Endothelial cell of umbilical vein (primary cell): ENCODE data around the gene DQX1. TPM values are rescaled to one million over a fixed set of nuclear protein-coding genes. Genes with fewer than 3 reads are reported as not detected.

Source experiments
- BruUV-seq: library from RNA; stranded (reverse); fragments of 400-500 nt; replicated peaks from 2 replicates; lab custom pipeline; 2021; lab: Mats Ljungman, UMichigan
- CTCF ChIA-PET: fragments of 300-600, 350-600 bp; sonication (Branson Sonifier 250); formaldehyde crosslinking; loops from one replicate; lab custom pipeline; 2021; ENCODE audit warnings: antibody characterized with exemption, inconsistent platforms; lab: Charles Lee
- POLR2A ChIA-PET: fragments of 300-600, 350-600 bp; sonication (Branson Sonifier 250); formaldehyde crosslinking; loops from one replicate; lab custom pipeline; 2021; ENCODE audit warnings: antibody characterized with exemption, inconsistent platforms; lab: Charles Lee
- DNase-seq: peaks from one replicate; pipeline ENCODE4 v3.0.0-alpha.2; 2011; ENCODE audit warnings: low read depth, low spot score
- FAIRE-seq: peaks from 2 replicates; lab custom pipeline; 2011; peaks lifted over from hg19 to GRCh38; lab: Jason Lieb, UNC
- H2AFZ ChIP-seq: 2 replicates; pipeline ENCODE4 v1.6.0; 2012; ENCODE audit warnings: low read depth, low read length, control low read depth, inconsistent platforms
- H3K27ac ChIP-seq: 2 replicates; pipeline ENCODE4 v1.5.1; 2011; ENCODE audit warnings: low read depth, mild to moderate bottlenecking, control low read depth, low read length, moderate library complexity; ENCODE audit not compliant: insufficient read depth
- H3K27me3 ChIP-seq, 2 experiments: 2 replicates each; pipeline versions ENCODE4 v1.6.0 to v1.6.1; 2011; ENCODE audit warnings: low read length in 2 of 2, mixed read lengths in 1 of 2; ENCODE audit not compliant: control insufficient read depth in 2 of 2, insufficient read depth in 2 of 2
- H3K36me3 ChIP-seq, 2 experiments: 2 replicates in 1 of 2; 3 replicates in 1 of 2; pipeline ENCODE4 v1.5.1; 2011; ENCODE audit warnings: low read length in 2 of 2, mild to moderate bottlenecking in 1 of 2, moderate library complexity in 1 of 2; ENCODE audit not compliant: control insufficient read depth in 2 of 2, insufficient read depth in 2 of 2; ENCODE audit errors: extremely low read depth in 1 of 2
- H3K4me1 ChIP-seq: 3 replicates; pipeline ENCODE4 v1.5.1; 2011; ENCODE audit warnings: mild to moderate bottlenecking, low read length; ENCODE audit not compliant: control insufficient read depth, insufficient read depth; ENCODE audit errors: extremely low read depth
- H3K4me2 ChIP-seq: 2 replicates; pipeline ENCODE4 v1.6.1; 2011; ENCODE audit warnings: low read length, control low read depth, mixed read lengths; ENCODE audit not compliant: insufficient read depth
- H3K4me3 ChIP-seq, 3 experiments: fragments of 200-600 bp in 1 of 3; sonication (generic), shearing (Covaris generic) in 1 of 3; replicated peaks in 1 of 3; 2 replicates each; pipeline ENCODE4 v1.5.1; 2011 to 2016; ENCODE audit warnings: control low read depth in 3 of 3, low read length in 3 of 3, mild to moderate bottlenecking in 2 of 3, inconsistent platforms in 1 of 3, low read depth in 1 of 3, moderate library complexity in 1 of 3; ENCODE audit not compliant: insufficient read depth in 1 of 3
- H3K79me2 ChIP-seq: 2 replicates; pipeline ENCODE4 v1.6.0; 2012; ENCODE audit warnings: low read length, inconsistent platforms; ENCODE audit not compliant: control insufficient read depth, insufficient read depth
- H3K9ac ChIP-seq: replicated peaks from 2 replicates; pipeline ENCODE3; 2011; ENCODE audit warnings: low read length, control low read depth; ENCODE audit not compliant: insufficient read depth; ENCODE audit errors: extremely low read depth
- H3K9me1 ChIP-seq: replicated peaks from 3 replicates; pipeline ENCODE4 v1.6.0; 2011; ENCODE audit warnings: mild to moderate bottlenecking, low read length; ENCODE audit not compliant: control insufficient read depth, insufficient read depth; ENCODE audit errors: extremely low read depth
- H3K9me3 ChIP-seq: replicated peaks from 2 replicates; pipeline ENCODE4 v1.5.1; 2012; ENCODE audit warnings: low read length, inconsistent platforms; ENCODE audit not compliant: control insufficient read depth, insufficient read depth
- H4K20me1 ChIP-seq: replicated peaks from 2 replicates; pipeline ENCODE3; 2011; ENCODE audit warnings: mild to moderate bottlenecking, low read length; ENCODE audit not compliant: control insufficient read depth, insufficient read depth; ENCODE audit errors: extremely low read depth
- EZH2 ChIP-seq: IDR thresholded peaks from 2 replicates; pipeline ENCODE4 v1.6.1; 2012; ENCODE audit warnings: borderline replicate concordance, low read depth, mild to moderate bottlenecking, moderate library complexity, low read length, inconsistent platforms; ENCODE audit not compliant: severe bottlenecking
- FOS ChIP-seq: IDR thresholded peaks from 2 replicates; pipeline ENCODE4 v1.6.1; 2011; ENCODE audit warnings: mild to moderate bottlenecking, low read length, moderate library complexity, borderline replicate concordance; ENCODE audit not compliant: insufficient read depth
- GATA2 ChIP-seq: IDR thresholded peaks from 2 replicates; pipeline ENCODE4 v1.7.0; 2011; ENCODE audit warnings: low read depth, mild to moderate bottlenecking, moderate library complexity, mixed read lengths, low read length; ENCODE audit not compliant: insufficient read length, insufficient read depth
- JUN ChIP-seq: IDR thresholded peaks from 2 replicates; pipeline ENCODE4 v1.6.1; 2011; ENCODE audit warnings: borderline replicate concordance, low read depth; ENCODE audit not compliant: insufficient read length, insufficient read depth
- MYC ChIP-seq: IDR thresholded peaks from one replicate; pipeline ENCODE4 v1.6.1; 2011; ENCODE audit warnings: mild to moderate bottlenecking, low read depth, low read length
- POLR2A ChIP-seq: IDR thresholded peaks from 2 replicates; pipeline ENCODE4 v1.6.1; 2012; ENCODE audit warnings: low read depth, mild to moderate bottlenecking, control low read depth, low read length
- POLR2AphosphoS5 ChIP-seq: IDR thresholded peaks from 2 replicates; pipeline ENCODE4 v1.6.1; 2012; ENCODE audit warnings: low read depth, mild to moderate bottlenecking, control low read depth, low read length, moderate library complexity; ENCODE audit not compliant: insufficient read depth
- dilution Hi-C: fragments of 300-500 bp; cut with MboI; formaldehyde crosslinking; loops from one replicate; pipeline ENCODE4 v1.15.0; 2019; ENCODE audit warnings: low sequenced_read_pairs; ENCODE audit not compliant: extremely low pct_ligation_motif_present
- intact Hi-C: fragments of 100-400 bp; cut with micrococcal nuclease; formaldehyde crosslinking; loops from one replicate; pipeline ENCODE4 v1.10.0; 2022
- polyA plus RNA-seq, 4 experiments: library from polyadenylated mRNA; depleted of rRNA in 3 of 4; stranded (reverse) in 3 of 4; unstranded in 1 of 4; fragments of >200 nt; gene quantifications; 2 replicates each; pipeline versions ENCODE4 v1.2.1 to v1.2.3, GENCODE V29; 2011 to 2012; ENCODE audit warnings: missing spikeins in 1 of 4
- total RNA-seq: library from RNA; stranded (reverse); gene quantifications from 2 replicates; pipeline ENCODE4 v1.2.3, GENCODE V29; 2021
- TF ChIP-seq, protein P1 (sequence below), 2 donors: IDR thresholded peaks; 1 replicate in 1 of 2; 2 replicates in 1 of 2; pipeline ENCODE4 v1.5.1; 2011; ENCODE audit warnings: low read length in 2 of 2, mild to moderate bottlenecking in 2 of 2, moderate library complexity in 2 of 2, control low read depth in 1 of 2, inconsistent platforms in 1 of 2, low read depth in 1 of 2; ENCODE audit not compliant: insufficient read depth in 1 of 2; ENCODE audit errors: extremely low read depth in 1 of 2
- TF ChIP-seq, protein P2 (sequence below): IDR thresholded peaks from 2 replicates; pipeline ENCODE4 v1.6.1; 2011; ENCODE audit not compliant: insufficient read depth, insufficient read length

DQX1 gene
- total and polyA plus RNA-seq, 2 donors (not counting 3 experiments of a cell fraction or from before 2014, with no cell fraction given): 0.06 to 0.44 TPM

DNA sequence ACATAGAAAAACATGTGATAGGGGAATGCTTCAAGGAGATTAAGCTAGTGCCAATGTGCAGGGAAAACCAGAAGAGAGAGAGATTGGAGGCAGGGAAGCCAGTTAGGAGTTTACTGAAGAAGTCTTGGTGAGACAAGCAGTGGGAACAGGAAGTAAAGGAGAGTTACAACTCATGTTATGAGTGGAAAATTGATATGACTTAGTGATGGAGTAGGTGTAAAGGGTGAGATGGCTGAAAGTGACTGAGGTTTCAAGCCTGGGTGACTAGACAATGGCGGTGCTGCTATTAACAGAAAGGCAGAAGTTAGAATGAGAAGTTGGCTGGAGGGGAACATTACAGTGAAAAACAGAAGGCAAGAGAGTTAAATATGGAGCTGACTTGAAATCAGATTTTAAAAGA, 45.0 kb upstream of the DQX1 start:
- BruUV-seq: no TSS peak
- POLR2A ChIA-PET: no interaction called here
- Histone ChIP-seq H3K36me3 (no peaks in the 10 kb centered on the region), H3K27me3 (peaks cover 14 to 16% of the 10 kb centered on the region in 2 experiments), H3K9ac (no peak overlapping the region), H3K4me1 (peaks cover 7% of the 10 kb centered on the region), H3K27ac (no peak overlapping the region), H3K79me2 (no peaks in the 10 kb centered on the region), H3K9me3 (no peaks in the 10 kb centered on the region), H3K9me1 (no peaks in the 10 kb centered on the region), H2AFZ (no peak overlapping the region), H3K4me3 (no peak overlapping the region), H4K20me1 (no peaks in the 10 kb centered on the region), H3K4me2 (no peak overlapping the region)
- CTCF ChIA-PET: no interaction called here
- FAIRE-seq (no peak), DNase-seq (no peak)
- TF ChIP-seq EZH2: no peak
- no peak for TF ChIP-seq POLR2AphosphoS5
- no peak for TF ChIP-seq FOS
- TF ChIP-seq MYC: no peak
- TF ChIP-seq JUN: no peak
- TF ChIP-seq, protein P1, sequence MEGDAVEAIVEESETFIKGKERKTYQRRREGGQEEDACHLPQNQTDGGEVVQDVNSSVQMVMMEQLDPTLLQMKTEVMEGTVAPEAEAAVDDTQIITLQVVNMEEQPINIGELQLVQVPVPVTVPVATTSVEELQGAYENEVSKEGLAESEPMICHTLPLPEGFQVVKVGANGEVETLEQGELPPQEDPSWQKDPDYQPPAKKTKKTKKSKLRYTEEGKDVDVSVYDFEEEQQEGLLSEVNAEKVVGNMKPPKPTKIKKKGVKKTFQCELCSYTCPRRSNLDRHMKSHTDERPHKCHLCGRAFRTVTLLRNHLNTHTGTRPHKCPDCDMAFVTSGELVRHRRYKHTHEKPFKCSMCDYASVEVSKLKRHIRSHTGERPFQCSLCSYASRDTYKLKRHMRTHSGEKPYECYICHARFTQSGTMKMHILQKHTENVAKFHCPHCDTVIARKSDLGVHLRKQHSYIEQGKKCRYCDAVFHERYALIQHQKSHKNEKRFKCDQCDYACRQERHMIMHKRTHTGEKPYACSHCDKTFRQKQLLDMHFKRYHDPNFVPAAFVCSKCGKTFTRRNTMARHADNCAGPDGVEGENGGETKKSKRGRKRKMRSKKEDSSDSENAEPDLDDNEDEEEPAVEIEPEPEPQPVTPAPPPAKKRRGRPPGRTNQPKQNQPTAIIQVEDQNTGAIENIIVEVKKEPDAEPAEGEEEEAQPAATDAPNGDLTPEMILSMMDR (IDR thresholded peaks at IDR 0.05; ENCODE audit: extremely low read depth in 1 of 2, insufficient read depth in 1 of 2, low read depth in 1 of 2, low read length in 2 of 2): no peak
- TF ChIP-seq, protein P2, sequence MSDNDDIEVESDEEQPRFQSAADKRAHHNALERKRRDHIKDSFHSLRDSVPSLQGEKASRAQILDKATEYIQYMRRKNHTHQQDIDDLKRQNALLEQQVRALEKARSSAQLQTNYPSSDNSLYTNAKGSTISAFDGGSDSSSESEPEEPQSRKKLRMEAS: no peak
- no peak for TF ChIP-seq GATA2
- TF ChIP-seq POLR2A: no peak
- intact Hi-C loops: no loop called here
- dilution Hi-C loops: no loop called here
